AG04450 (cell line): ENCODE data around the gene TTC9B. TPM values are rescaled to one million over a fixed set of nuclear protein-coding genes. Genes with fewer than 3 reads are reported as not detected.

Experiments used
- CTCF ChIA-PET: fragments of 300-600, 350-600 bp; formaldehyde crosslinking; extraction: SDS; loops from one replicate; lab custom pipeline; 2022; ENCODE audit warnings: antibody characterized with exemption, inconsistent platforms; lab: Charles Lee
- POLR2A ChIA-PET: fragments of 350-600 bp; formaldehyde crosslinking; extraction: SDS; loops from one replicate; lab custom pipeline; 2021; ENCODE audit warnings: antibody characterized with exemption, inconsistent platforms; lab: Yijun Ruan, JAX
- DNase-seq: peaks from one replicate; pipeline ENCODE4 v3.0.0-alpha.2; 2011; ENCODE audit warnings: low read depth, low spot score
- H3K27ac ChIP-seq: one replicate; pipeline ENCODE4 v1.5.1; 2012; ENCODE audit warnings: low read depth, low read length, control low read depth
- H3K27me3 ChIP-seq: one replicate; pipeline ENCODE4 v1.6.0; 2012; ENCODE audit warnings: low read length; ENCODE audit not compliant: control insufficient read depth, insufficient read depth
- H3K4me3 ChIP-seq: 2 replicates; pipeline ENCODE4 v1.5.1; 2011; ENCODE audit warnings: mild to moderate bottlenecking, low read depth, low read length, control low read depth
- H3K9me3 ChIP-seq: 2 replicates; pipeline ENCODE4 v1.5.1; 2012; ENCODE audit warnings: low read length; ENCODE audit not compliant: control insufficient read depth, insufficient read depth
- CTCF ChIP-seq: IDR thresholded peaks from 2 replicates; pipeline ENCODE4 v1.5.1; 2011; ENCODE audit warnings: low read depth, low read length, control low read depth, inconsistent platforms
- polyA plus RNA-seq: library from polyadenylated mRNA; depleted of rRNA; stranded (reverse); fragments of >200 nt; gene quantifications from 2 replicates; pipeline ENCODE4 v1.2.3, GENCODE V29; 2011

The TTC9B gene
- polyA plus RNA-seq, 1 experiment = not detected

GRCh38 chr19:40241125-40241808 lies 23.1 kb upstream of the TTC9B start:
- no peak overlapping the region for H3K4me3 ChIP-seq
- ChIA-PET POLR2A (interaction anchor here (0.6 kb wide), 1 partner anchor 132 kb away, joined by 3 read pairs; no protein-coding TSS in a partner anchor), CTCF (interaction anchor here (0.6 kb wide), 1 partner anchor 605 kb away, joined by 4 read pairs; no protein-coding TSS in a partner anchor)
- no peak overlapping the region for H3K27ac ChIP-seq
- no peaks in the 10 kb centered on the region for H3K27me3 ChIP-seq
- H3K9me3 ChIP-seq = no peaks in the 10 kb centered on the region; the same call in 1 of the 2 replicates
- no peak for TF ChIP-seq CTCF
- DNase-seq = no peak

GRCh38 chr19:40240332-40240731 lies 22.1 kb upstream of the TTC9B start:
- ChIA-PET POLR2A (no interaction called here), CTCF (interaction anchor here (0.6 kb wide), 1 partner anchor 604 kb away, joined by 4 read pairs; no protein-coding TSS in a partner anchor)
- no peak overlapping the region for H3K4me3 ChIP-seq
- DNase-seq = no peak
- H3K9me3 ChIP-seq = no peaks in the 10 kb centered on the region; the same call in 1 of the 2 replicates
- H3K27me3 ChIP-seq = no peaks in the 10 kb centered on the region
- H3K27ac ChIP-seq = no peak overlapping the region
- no peak for TF ChIP-seq CTCF

GRCh38 chr19:40239415-40240226 lies 21.4 kb upstream of the TTC9B start:
- no peak for DNase-seq
- no peaks in the 10 kb centered on the region for H3K27me3 ChIP-seq
- CTCF ChIA-PET = no interaction called here
- TF ChIP-seq CTCF = no peak
- POLR2A ChIA-PET = no interaction called here
- H3K9me3 ChIP-seq = no peaks in the 10 kb centered on the region; the same call in 1 of the 2 replicates
- no peak overlapping the region for H3K4me3 ChIP-seq
- H3K27ac ChIP-seq = no peak overlapping the region

GRCh38 chr19:40238775-40239174 lies 20.6 kb upstream of the TTC9B start:
- CTCF ChIA-PET = no interaction called here
- H3K4me3 ChIP-seq = no peak overlapping the region
- no peak overlapping the region for H3K27ac ChIP-seq
- POLR2A ChIA-PET = no interaction called here
- no peaks in the 10 kb centered on the region for H3K27me3 ChIP-seq
- H3K9me3 ChIP-seq = no peaks in the 10 kb centered on the region; the same call in 1 of the 2 replicates
- no peak for DNase-seq
- no peak for TF ChIP-seq CTCF
